A549 treated with AZD9567 at 1 μM for 4 hours (cell line): ENCODE data around the gene VPS35. TPM values are rescaled to one million over a fixed set of nuclear protein-coding genes. Genes with fewer than 3 reads are reported as not detected.

Experiments
- total RNA-seq: library from RNA; stranded (reverse); fragments of 200-300 nt; extraction: Qiagen RNA extraction; gene quantifications from 5 replicates; pipeline ENCODE4 v1.2.3, GENCODE V29; 2022; ENCODE audit not compliant: insufficient read depth

VPS35 gene
- total RNA-seq, result 78.9 to 124 TPM (median 81.6 TPM) in 5 replicates

GRCh38 chr16:46688654-46689364 is at the start of gene VPS35:
VPS35 (minus strand) TSS chr16:46689178; CDS start chr16:46689133, 45 bp downstream.

GRCh38 chr16:46689365-46690280 is 645 bp upstream of the VPS35 start, which contains the start of gene ORC6:
ORC6 (plus strand) TSS chr16:46689659; CDS start chr16:46689706, 47 bp downstream.

GRCh38 chr16:46621006-46621933 is 67.7 kb downstream of the VPS35 start, which contains the start of gene SHCBP1:
SHCBP1 (minus strand) TSS chr16:46621379; CDS start chr16:46621359, 20 bp downstream.

Other genes starting within 250 kb of the VPS35 start
- gene SHCBP1, start 67.8 kb downstream of the VPS35 start, total RNA-seq, result 32.1 to 49.6 TPM (median 36.4 TPM) in 5 replicates
- gene ORC6, start 481 bp upstream of the VPS35 start, total RNA-seq, result 45.7 to 52.9 TPM (median 50.1 TPM) in 5 replicates
- gene MYLK3, start 59.2 kb upstream of the VPS35 start, total RNA-seq, result 0.02 to 0.25 TPM (median 0.05 TPM) in 4 of 5 replicates, not detected in the other
- 5.7 to 17.1 TPM (median 7.5 TPM) in 5 replicates for gene C16orf87, start 142.0 kb upstream of the VPS35 start, total RNA-seq
- gene GPT2, start 195.2 kb upstream of the VPS35 start, total RNA-seq, result 11.9 to 13.6 TPM (median 13.3 TPM) in 5 replicates